HCT116 (cell line): ENCODE data around the gene LY6G6F. TPM values are rescaled to one million over a fixed set of nuclear protein-coding genes. Genes with fewer than 3 reads are reported as not detected.

ENCODE experiments used
- ATAC-seq: fragments of 200-7000 bp; cut with Tn5 transposase; 2 replicates; pipeline ENCODE4 v1.9.1; 2020; ENCODE audit warnings: mild to moderate bottlenecking, moderate library complexity
- BruUV-seq: library from RNA; stranded (reverse); fragments of 400-500 nt; replicated peaks from 2 replicates; lab custom pipeline; 2021; lab: Mats Ljungman, UMichigan
- CTCF ChIA-PET: fragments of 300-600 bp; sonication (Branson Sonifier 250); formaldehyde crosslinking; loops from one replicate; lab custom pipeline; 2021; ENCODE audit warnings: antibody characterized with exemption; lab: Charles Lee
- POLR2A ChIA-PET: fragments of 300-600, 350-600 bp; sonication (Branson Sonifier 250); formaldehyde crosslinking; loops from one replicate; lab custom pipeline; 2021; ENCODE audit warnings: antibody characterized with exemption; lab: Charles Lee
- RAD21 ChIA-PET, 2 experiments: fragments of 300-600 bp; sonication (Branson Sonifier 250); formaldehyde crosslinking; loops; one replicate each; lab custom pipeline; 2023; ENCODE audit warnings: low total read pairs in 2 of 2; ENCODE audit not compliant: uncharacterized antibody in 2 of 2, unreplicated experiment in 2 of 2, low non-redundant PET in 1 of 2; lab: Charles Lee
- DNase-seq: peaks from one replicate; pipeline ENCODE4 v3.0.0-alpha.2; 2010; ENCODE audit warnings: low read depth, low spot score
- H2AFZ ChIP-seq: fragments of 200-600 bp; shearing (Covaris generic), sonication (generic); 2 replicates; pipeline ENCODE4 v1.6.1; 2017; ENCODE audit warnings: low read depth, mixed run types, mixed read lengths, antibody characterized with exemption, low read length; ENCODE audit not compliant: poor library complexity, severe bottlenecking
- H3K27ac ChIP-seq: 2 replicates; pipeline ENCODE4 v1.5.1; 2012; ENCODE audit warnings: low read depth, low read length
- H3K27me3 ChIP-seq: fragments of 200-600 bp; sonication (generic); 2 replicates; pipeline ENCODE4 v1.6.1; 2016; ENCODE audit warnings: mixed run types, low read length, mixed read lengths; ENCODE audit not compliant: insufficient read depth
- H3K36me3 ChIP-seq, 2 experiments: fragments of 200-500 bp in 1 of 2; fragments of 200-600 bp in 1 of 2; sonication (Bioruptor generic) in 1 of 2; sonication (generic) in 1 of 2; 2 replicates each; pipeline versions ENCODE4 v1.5.1 to v1.6.1; 2014 to 2016; ENCODE audit warnings: low read length in 2 of 2, inconsistent platforms in 1 of 2, mixed read lengths in 1 of 2, mixed run types in 1 of 2; ENCODE audit not compliant: insufficient read depth in 2 of 2, control insufficient read depth in 1 of 2
- H3K4me1 ChIP-seq, 2 experiments: fragments of 200-600 bp in 1 of 2; sonication (generic) in 1 of 2; 2 replicates each; pipeline versions ENCODE4 v1.5.1 to v1.6.1; 2012 to 2017; ENCODE audit warnings: low read length in 2 of 2, inconsistent platforms in 1 of 2, mild to moderate bottlenecking in 1 of 2, mixed read lengths in 1 of 2, mixed run types in 1 of 2, moderate library complexity in 1 of 2; ENCODE audit not compliant: insufficient read depth in 2 of 2, control insufficient read depth in 1 of 2
- H3K4me2 ChIP-seq: fragments of 200-600 bp; sonication (generic); 2 replicates; pipeline ENCODE4 v1.6.1; 2017; ENCODE audit warnings: mixed run types, low read length, mixed read lengths
- H3K4me3 ChIP-seq, 2 experiments: fragments of 200-600 bp in 1 of 2; sonication (generic) in 1 of 2; replicated peaks in 1 of 2; 2 replicates each; pipeline ENCODE4 v1.5.1; 2011 to 2016; ENCODE audit warnings: low read length in 2 of 2, control low read depth in 1 of 2, low read depth in 1 of 2, mild to moderate bottlenecking in 1 of 2, mixed read lengths in 1 of 2, mixed run types in 1 of 2
- H3K79me2 ChIP-seq: fragments of 200-600 bp; sonication (generic); 2 replicates; pipeline ENCODE4 v1.6.1; 2017; ENCODE audit warnings: mild to moderate bottlenecking, mixed run types, low read length, moderate library complexity, mixed read lengths; ENCODE audit not compliant: insufficient read depth
- H3K9ac ChIP-seq: fragments of 200-600 bp; sonication (generic); 2 replicates; pipeline ENCODE4 v1.6.1; 2016; ENCODE audit warnings: low read length, mixed read lengths
- H3K9me2 ChIP-seq: fragments of 200-600 bp; sonication (generic), shearing (Covaris generic); 2 replicates; pipeline ENCODE4 v1.6.1; 2017; ENCODE audit warnings: mixed run types, mild to moderate bottlenecking, moderate library complexity; ENCODE audit not compliant: insufficient read depth
- H3K9me3 ChIP-seq, 2 experiments: fragments of 200-500 bp in 1 of 2; fragments of 200-600 bp in 1 of 2; sonication (Bioruptor generic) in 1 of 2; sonication (generic) in 1 of 2; 2 replicates each; pipeline ENCODE4 v1.6.1; 2014 to 2017; ENCODE audit warnings: low read length in 2 of 2, mixed read lengths in 2 of 2, inconsistent platforms in 1 of 2, low read depth in 1 of 2, mild to moderate bottlenecking in 1 of 2, mixed run types in 1 of 2, moderate library complexity in 1 of 2; ENCODE audit not compliant: control insufficient read depth in 1 of 2, insufficient read depth in 1 of 2
- H4K20me1 ChIP-seq: fragments of 200-600 bp; sonication (generic), shearing (Covaris generic); 2 replicates; pipeline ENCODE4 v1.6.1; 2017; ENCODE audit warnings: mixed run types, mild to moderate bottlenecking, moderate library complexity; ENCODE audit not compliant: insufficient read depth
- EGR1 ChIP-seq: IDR thresholded peaks from 2 replicates; pipeline ENCODE4 v1.6.1; 2012; ENCODE audit warnings: low read depth
- ELF1 ChIP-seq: IDR thresholded peaks from 2 replicates; pipeline ENCODE4 v1.6.1; 2012; ENCODE audit warnings: low read depth, borderline replicate concordance
- EZH2 ChIP-seq: fragments of 200-600 bp; sonication (generic); IDR thresholded peaks from 2 replicates; pipeline ENCODE4 v1.6.1; 2017; ENCODE audit warnings: antibody characterized with exemption, mixed run types
- EZH2phosphoT487 ChIP-seq: fragments of 200-600 bp; IDR thresholded peaks from 2 replicates; pipeline ENCODE4 v1.6.1; 2018; ENCODE audit warnings: antibody characterized with exemption, borderline replicate concordance
- FOSL1 ChIP-seq: IDR thresholded peaks from 2 replicates; pipeline ENCODE4 v1.6.1; 2012; ENCODE audit warnings: low read depth
- JUND ChIP-seq: IDR thresholded peaks from 2 replicates; pipeline ENCODE4 v1.6.1; 2012
- POLR2A ChIP-seq: IDR thresholded peaks from 2 replicates; pipeline ENCODE4 v1.7.0; 2011; ENCODE audit warnings: borderline replicate concordance; ENCODE audit not compliant: insufficient read depth, insufficient read length; ENCODE audit errors: extremely low read depth
- POLR2AphosphoS5 ChIP-seq: IDR thresholded peaks from 2 replicates; pipeline ENCODE4 v1.6.1; 2011; ENCODE audit warnings: mild to moderate bottlenecking, low read depth, low read length, moderate library complexity
- SIN3A ChIP-seq: IDR thresholded peaks from 2 replicates; pipeline ENCODE4 v1.6.1; 2012; ENCODE audit warnings: low read depth
- SP1 ChIP-seq: IDR thresholded peaks from 2 replicates; pipeline ENCODE4 v1.6.1; 2012; ENCODE audit warnings: low read depth
- SRF ChIP-seq: IDR thresholded peaks from 2 replicates; pipeline ENCODE4 v1.6.1; 2012; ENCODE audit warnings: low read depth
- intact Hi-C: fragments of 100-400 bp; cut with micrococcal nuclease; formaldehyde crosslinking; loops from 2 replicates; pipeline ENCODE4 v1.10.0; 2022
- total RNA-seq: library from RNA; stranded (reverse); gene quantifications from one replicate; pipeline ENCODE4 v1.2.1, GENCODE V29; 2021; ENCODE audit not compliant: unreplicated experiment
- TF ChIP-seq, protein P1 (sequence below): IDR thresholded peaks from 2 replicates; pipeline ENCODE4 v1.6.1; 2012; ENCODE audit warnings: low read depth
- TF ChIP-seq, protein P2 (sequence below): IDR thresholded peaks from 2 replicates; pipeline ENCODE4 v1.6.1; 2012
- TF ChIP-seq, protein P3 (sequence below): IDR thresholded peaks from 2 replicates; pipeline ENCODE4 v1.6.1; 2012
- TF ChIP-seq, protein P4 (sequence below): IDR thresholded peaks from 2 replicates; pipeline ENCODE4 v1.6.1; 2011; ENCODE audit warnings: mild to moderate bottlenecking, low read length, moderate library complexity; ENCODE audit not compliant: insufficient replicate concordance; ENCODE audit errors: extremely low read depth

LY6G6F gene
- total RNA-seq, 1 experiment from 2014 or later: not detected

DNA sequence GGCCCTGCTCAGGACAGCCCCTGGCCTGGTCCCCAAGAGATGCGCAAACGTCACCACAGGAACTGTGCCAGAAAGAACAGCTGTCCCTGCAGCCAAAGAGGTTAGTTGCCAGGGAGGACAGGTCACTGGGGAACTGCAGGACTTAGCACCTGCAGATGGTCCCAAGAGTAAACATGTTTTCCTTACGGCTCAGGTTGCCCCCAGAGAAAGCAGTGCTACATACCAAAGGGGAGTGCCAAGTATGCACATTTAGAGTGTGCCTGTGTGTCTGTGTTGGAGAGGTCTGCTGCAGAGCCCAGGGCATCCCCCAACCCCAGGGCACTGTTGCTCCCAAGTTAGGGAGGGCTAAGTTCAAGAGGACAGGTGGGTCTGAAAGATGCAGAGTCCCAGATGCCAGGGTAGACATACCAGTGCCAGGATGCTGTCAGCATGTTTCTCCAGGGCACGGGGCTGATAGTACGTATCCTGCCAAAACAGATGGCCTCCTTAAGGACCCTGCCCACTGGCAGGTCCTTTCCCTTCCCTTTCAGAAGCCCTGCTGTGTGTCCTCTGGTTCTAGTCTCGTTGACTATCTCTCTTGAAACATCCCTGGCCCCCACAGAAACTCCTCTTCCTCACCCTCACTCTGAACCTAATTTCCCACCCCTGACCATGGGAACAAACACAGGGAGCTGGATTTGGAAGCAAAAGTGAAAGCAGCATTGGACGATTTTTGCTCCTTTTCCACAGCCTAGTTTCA lies 4.8 kb upstream of the LY6G6F start:
- Histone ChIP-seq H2AFZ (no peak overlapping the region), H3K79me2 (peaks cover 13% of the 10 kb centered on the region), H4K20me1 (no peaks in the 10 kb centered on the region), H3K4me3 (peak overlapping the region; percentile 89 to 98), H3K9me3 (no peaks in the 10 kb centered on the region), H3K9ac (peak overlapping the region; percentile 85), H3K27ac (no peak overlapping the region), H3K4me2 (peak overlapping the region; percentile 77), H3K27me3 (no peaks in the 10 kb centered on the region), H3K9me2 (no peaks in the 10 kb centered on the region), H3K36me3 (0 out of 4 replicates have a peak, but pooled peaks cover 0 to under 1% of the 10 kb centered on the region in 2 experiments), H3K4me1 (peaks cover 7 to 15% of the 10 kb centered on the region in 2 experiments; a peak in 3 of 4 replicates)
- ATAC-seq: no peak
- intact Hi-C loops: loop anchor here (2.0 kb wide), 1 partner anchor 37 kb away; no protein-coding TSS in a partner anchor
- ChIA-PET POLR2A (interaction anchor here (1.6 kb wide), 1 partner anchor 126 kb away, joined by 5 read pairs; the partner anchor contains the start of gene HSPA1B), RAD21 (no interaction called here), CTCF (no interaction called here)
- TF ChIP-seq POLR2A (no peak), JUND (no peak), POLR2AphosphoS5 (no peak), EZH2 (no peak), FOSL1 (no peak), EZH2phosphoT487 (no peak), EGR1 (no peak), SP1 (no peak), SRF (no peak), SIN3A (no peak), ELF1 (no peak)
- TF ChIP-seq, protein P1, sequence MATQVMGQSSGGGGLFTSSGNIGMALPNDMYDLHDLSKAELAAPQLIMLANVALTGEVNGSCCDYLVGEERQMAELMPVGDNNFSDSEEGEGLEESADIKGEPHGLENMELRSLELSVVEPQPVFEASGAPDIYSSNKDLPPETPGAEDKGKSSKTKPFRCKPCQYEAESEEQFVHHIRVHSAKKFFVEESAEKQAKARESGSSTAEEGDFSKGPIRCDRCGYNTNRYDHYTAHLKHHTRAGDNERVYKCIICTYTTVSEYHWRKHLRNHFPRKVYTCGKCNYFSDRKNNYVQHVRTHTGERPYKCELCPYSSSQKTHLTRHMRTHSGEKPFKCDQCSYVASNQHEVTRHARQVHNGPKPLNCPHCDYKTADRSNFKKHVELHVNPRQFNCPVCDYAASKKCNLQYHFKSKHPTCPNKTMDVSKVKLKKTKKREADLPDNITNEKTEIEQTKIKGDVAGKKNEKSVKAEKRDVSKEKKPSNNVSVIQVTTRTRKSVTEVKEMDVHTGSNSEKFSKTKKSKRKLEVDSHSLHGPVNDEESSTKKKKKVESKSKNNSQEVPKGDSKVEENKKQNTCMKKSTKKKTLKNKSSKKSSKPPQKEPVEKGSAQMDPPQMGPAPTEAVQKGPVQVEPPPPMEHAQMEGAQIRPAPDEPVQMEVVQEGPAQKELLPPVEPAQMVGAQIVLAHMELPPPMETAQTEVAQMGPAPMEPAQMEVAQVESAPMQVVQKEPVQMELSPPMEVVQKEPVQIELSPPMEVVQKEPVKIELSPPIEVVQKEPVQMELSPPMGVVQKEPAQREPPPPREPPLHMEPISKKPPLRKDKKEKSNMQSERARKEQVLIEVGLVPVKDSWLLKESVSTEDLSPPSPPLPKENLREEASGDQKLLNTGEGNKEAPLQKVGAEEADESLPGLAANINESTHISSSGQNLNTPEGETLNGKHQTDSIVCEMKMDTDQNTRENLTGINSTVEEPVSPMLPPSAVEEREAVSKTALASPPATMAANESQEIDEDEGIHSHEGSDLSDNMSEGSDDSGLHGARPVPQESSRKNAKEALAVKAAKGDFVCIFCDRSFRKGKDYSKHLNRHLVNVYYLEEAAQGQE: no peak
- TF ChIP-seq, protein P2, sequence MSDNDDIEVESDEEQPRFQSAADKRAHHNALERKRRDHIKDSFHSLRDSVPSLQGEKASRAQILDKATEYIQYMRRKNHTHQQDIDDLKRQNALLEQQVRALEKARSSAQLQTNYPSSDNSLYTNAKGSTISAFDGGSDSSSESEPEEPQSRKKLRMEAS: no peak
- TF ChIP-seq, protein P3, sequence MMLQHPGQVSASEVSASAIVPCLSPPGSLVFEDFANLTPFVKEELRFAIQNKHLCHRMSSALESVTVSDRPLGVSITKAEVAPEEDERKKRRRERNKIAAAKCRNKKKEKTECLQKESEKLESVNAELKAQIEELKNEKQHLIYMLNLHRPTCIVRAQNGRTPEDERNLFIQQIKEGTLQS: no peak
- TF ChIP-seq, protein P4, sequence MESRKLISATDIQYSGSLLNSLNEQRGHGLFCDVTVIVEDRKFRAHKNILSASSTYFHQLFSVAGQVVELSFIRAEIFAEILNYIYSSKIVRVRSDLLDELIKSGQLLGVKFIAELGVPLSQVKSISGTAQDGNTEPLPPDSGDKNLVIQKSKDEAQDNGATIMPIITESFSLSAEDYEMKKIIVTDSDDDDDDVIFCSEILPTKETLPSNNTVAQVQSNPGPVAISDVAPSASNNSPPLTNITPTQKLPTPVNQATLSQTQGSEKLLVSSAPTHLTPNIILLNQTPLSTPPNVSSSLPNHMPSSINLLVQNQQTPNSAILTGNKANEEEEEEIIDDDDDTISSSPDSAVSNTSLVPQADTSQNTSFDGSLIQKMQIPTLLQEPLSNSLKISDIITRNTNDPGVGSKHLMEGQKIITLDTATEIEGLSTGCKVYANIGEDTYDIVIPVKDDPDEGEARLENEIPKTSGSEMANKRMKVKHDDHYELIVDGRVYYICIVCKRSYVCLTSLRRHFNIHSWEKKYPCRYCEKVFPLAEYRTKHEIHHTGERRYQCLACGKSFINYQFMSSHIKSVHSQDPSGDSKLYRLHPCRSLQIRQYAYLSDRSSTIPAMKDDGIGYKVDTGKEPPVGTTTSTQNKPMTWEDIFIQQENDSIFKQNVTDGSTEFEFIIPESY: no peak
- no peak for DNase-seq
- BruUV-seq: no TSS peak
